HFF-Myc (cell line): Measurements from ENCODE around the gene KLHL33.

Experiments
- DNase-seq: peaks from one replicate; pipeline ENCODE4 v3.0.0-alpha.2; 2011; ENCODE audit warnings: low read depth; ENCODE audit errors: extremely low read depth
- H3K4me3 ChIP-seq: replicated peaks from 2 replicates; pipeline ENCODE4 v1.5.1; 2011; ENCODE audit warnings: low read depth, mild to moderate bottlenecking, control low read depth, low read length
- TF ChIP-seq, protein P1 (sequence below): IDR thresholded peaks from 2 replicates; pipeline ENCODE4 v1.5.1; 2012; ENCODE audit warnings: mild to moderate bottlenecking, low read depth, low read length, control low read depth; ENCODE audit errors: missing control alignments

KLHL33 gene

DNA sequence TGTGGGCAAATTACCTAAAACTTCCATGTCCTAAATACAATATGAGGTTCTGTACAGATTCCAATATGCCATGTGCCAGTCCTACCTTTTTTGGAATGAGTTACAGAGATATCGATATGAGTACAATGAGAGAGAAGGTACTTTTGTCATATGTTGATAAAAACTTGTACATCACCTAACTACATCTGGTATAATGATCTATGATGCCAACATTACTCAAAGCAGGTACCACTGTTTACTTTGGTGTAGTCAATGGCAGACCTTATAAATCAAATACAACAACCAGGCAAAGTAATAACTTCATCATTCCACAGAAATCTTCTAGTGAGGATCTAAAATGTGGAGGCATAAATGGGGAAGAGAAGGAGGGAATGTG lies 35.4 kb downstream of the KLHL33 start:
- no peak overlapping the region for H3K4me3 ChIP-seq
- no peak for DNase-seq
- TF ChIP-seq, protein P1, sequence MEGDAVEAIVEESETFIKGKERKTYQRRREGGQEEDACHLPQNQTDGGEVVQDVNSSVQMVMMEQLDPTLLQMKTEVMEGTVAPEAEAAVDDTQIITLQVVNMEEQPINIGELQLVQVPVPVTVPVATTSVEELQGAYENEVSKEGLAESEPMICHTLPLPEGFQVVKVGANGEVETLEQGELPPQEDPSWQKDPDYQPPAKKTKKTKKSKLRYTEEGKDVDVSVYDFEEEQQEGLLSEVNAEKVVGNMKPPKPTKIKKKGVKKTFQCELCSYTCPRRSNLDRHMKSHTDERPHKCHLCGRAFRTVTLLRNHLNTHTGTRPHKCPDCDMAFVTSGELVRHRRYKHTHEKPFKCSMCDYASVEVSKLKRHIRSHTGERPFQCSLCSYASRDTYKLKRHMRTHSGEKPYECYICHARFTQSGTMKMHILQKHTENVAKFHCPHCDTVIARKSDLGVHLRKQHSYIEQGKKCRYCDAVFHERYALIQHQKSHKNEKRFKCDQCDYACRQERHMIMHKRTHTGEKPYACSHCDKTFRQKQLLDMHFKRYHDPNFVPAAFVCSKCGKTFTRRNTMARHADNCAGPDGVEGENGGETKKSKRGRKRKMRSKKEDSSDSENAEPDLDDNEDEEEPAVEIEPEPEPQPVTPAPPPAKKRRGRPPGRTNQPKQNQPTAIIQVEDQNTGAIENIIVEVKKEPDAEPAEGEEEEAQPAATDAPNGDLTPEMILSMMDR = no peak

DNA sequence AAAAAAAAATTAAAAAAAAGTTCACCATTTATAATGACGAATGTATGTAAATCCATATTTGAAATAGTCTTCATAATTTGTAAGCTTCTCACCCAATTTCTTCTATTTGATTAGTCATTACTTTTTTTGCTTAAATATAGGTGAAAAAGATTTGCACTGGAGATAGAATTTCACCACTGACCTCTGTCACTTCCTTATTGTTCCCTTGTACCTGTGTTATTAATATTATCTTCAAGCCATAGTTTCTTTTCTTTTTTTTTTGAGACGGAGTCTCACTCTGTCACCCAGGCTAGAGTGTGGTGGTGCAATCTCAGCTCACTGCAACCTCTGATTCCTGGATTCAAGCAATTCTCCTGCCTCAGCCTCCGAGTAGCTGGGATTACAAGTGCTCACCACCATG lies 38.5 kb downstream of the KLHL33 start:
- TF ChIP-seq, protein P1 = no peak
- no peak overlapping the region for H3K4me3 ChIP-seq
- no peak for DNase-seq

DNA sequence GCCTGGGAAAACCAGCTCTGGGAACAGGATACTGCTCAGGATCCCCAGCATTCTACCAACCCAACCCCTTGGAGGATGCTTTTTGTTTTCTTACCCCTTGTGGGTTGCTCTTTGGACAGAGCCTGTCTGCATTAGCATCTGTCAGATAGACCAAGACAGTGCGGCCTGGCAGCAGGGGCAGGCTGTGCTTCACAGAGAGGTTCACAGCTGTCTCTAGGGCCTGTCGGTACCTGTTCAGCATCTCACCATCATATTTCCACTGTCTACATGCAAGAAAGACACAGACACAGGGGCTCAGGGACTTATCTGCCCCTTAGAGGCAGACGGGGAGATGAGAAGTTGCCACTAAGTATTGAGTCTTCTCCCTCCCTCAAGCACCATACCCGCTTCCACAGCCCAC lies 44.5 kb downstream of the KLHL33 start:
- TF ChIP-seq, protein P1 = no peak
- no peak for DNase-seq

DNA sequence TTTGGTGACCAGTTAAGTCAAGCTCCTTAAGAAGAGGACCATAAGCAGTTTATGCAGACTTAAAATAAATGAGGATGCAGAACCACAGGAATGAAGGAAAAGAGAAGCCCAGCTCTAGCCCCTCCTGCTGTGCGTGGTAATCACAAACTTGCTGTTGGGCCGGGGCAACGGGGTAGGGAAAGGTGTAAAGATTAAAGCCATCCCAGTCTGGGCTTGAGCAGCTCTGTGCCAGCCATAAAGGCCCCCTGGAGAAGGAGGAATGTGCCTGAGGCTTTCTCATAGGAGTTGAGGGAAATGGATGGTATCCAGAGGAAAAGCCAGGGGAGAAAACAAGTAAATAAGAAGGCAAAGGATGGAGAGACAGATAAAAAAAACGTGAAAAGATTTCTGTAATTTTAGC lies 47.8 kb downstream of the KLHL33 start:
- no peak overlapping the region for H3K4me3 ChIP-seq
- DNase-seq = no peak

More for the DNA sequence above, 44.5 kb downstream of the KLHL33 start:
- no peak overlapping the region for H3K4me3 ChIP-seq

DNA sequence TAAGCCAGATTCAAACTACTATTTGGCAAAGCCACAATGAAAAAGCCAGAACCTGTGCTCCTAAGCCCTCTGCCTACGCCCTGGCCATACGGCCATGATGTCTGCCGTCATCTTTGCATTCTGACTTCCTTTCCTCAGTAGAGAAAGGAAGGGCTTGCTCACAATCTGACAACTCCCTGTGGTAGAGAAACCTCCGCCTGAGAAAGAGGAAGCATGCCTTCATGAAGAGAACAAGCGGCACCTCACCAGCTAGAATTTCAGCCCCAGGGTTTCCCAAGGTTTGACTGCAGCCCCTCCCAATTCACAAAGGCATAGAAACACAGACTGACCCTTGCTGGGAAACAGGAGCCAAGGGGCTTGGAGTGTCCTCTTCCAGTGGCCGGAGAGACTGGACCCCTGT lies 48.4 kb downstream of the KLHL33 start:
- no peak overlapping the region for H3K4me3 ChIP-seq
- DNase-seq = no peak
- TF ChIP-seq, protein P1 = no peak

More for the DNA sequence above, 47.8 kb downstream of the KLHL33 start:
- TF ChIP-seq, protein P1 = no peak

DNA sequence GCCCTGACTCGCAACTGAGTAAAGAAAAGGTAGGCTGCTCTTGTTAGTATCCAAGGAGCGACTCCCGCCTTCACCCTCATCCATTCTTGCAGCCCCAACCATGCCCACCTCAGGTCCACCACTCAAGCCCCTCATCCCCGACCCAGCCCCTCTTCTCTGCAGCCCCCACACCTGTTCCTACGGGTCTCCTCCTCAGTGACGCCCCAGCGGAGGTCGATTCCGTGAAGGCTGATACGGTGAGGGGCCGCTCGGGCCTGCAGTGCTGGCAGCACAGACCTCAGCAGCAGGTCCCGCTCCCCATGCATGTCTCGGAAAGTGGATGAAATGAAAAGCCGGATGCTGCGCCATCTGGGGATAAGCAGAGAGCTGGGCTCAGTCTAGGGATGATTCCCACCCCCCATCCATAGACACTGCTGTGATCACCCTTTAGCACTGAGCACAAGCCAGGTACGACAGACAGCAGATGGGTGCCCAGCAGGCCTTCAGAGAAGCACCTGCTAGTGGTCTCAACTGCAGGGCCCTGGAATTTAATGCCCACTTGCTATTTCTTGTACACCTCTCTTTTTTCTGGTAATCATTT lies 49.6 kb downstream of the KLHL33 start:
- no peak for DNase-seq
- TF ChIP-seq, protein P1 = no peak
- H3K4me3 ChIP-seq = no peak overlapping the region

DNA sequence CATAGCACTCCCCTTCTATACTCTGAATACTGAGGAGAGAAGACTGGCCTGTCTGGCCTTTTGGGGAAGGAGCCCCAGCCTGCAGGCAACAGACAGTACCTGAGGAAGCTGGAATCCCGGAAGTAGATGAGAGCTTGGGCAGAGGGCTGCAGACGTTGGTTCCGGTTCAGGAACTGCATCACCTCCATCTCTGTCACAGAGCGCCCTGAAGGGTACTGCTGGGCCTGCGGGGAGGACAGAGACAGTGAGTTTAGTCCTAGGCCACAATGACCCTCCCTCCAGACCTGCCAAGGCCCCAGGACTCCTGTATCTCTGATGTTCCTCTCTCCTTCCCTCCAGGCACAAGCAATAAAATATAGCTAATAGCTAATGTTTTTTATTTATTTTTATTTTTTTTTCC lies 51.1 kb downstream of the KLHL33 start:
- no peak overlapping the region for H3K4me3 ChIP-seq
- DNase-seq = no peak
- TF ChIP-seq, protein P1 = no peak
